IMR-90 (cell line): ENCODE measurements around the gene WASF3.

Source experiments
- CTCF ChIP-seq: conservative IDR thresholded peaks from 2 replicates; pipeline ENCODE4 v1.5.1; 2012; ENCODE audit warnings: mild to moderate bottlenecking, low read depth, low read length, improper control_type of control experiment
- RAD21 ChIP-seq: IDR thresholded peaks from 2 replicates; pipeline ENCODE4 v1.6.1; 2012; ENCODE audit warnings: low read length, improper control_type of control experiment
- RCOR1 ChIP-seq: IDR thresholded peaks from 2 replicates; pipeline ENCODE4 v1.6.1; 2012; ENCODE audit warnings: mild to moderate bottlenecking, low read length, improper control_type of control experiment; ENCODE audit not compliant: insufficient replicate concordance

GRCh38 chr13:26673890-26674289 is 116.4 kb downstream of the WASF3 start:
- no peak for TF ChIP-seq RAD21
- no peak for TF ChIP-seq CTCF
- TF ChIP-seq RCOR1, result no peak
